ENCODE measurements around the gene PRSS21.

PRSS21 gene

DNA sequence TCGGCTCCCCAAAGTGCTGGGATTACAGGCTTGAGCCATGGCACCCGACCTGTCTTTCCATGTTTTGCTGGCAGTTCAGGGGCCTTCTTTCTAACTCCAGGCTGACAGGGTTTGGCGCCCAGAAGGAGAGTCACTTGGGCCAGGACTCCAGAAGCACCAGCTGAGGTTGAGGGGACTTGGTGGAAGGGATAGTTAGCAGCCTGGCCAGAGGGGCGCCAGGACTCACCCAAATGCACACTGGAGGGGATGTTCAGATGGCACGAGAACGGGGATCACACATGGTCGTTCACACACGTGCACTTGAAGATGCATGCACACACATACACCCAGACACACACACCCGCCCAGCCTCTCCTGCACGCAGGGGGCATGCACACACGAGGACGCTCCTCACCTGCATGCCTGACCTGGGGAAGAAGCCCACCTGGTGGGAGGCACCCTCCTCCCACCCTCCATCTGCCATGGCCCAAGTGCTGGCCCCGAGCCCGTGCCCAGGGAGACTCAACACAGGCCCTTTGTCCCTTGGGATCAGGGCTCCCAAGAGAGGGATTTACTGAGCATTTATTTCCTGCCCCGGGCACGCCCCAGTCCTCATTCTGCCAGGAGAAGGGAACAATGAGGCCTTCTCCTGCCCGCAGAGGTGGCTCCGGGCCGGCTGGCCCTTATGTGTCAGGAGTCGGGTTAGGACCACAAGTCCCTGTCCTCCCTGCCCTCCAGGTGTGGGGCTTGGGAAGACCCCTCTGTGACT lies 2.3 kb upstream of the PRSS21 start:
- H3F3A ChIP-seq (ENCODE audit: control insufficient read depth, insufficient read depth) = no peaks in the 10 kb centered on the region
- H3K9me2 ChIP-seq (replicated peaks; ENCODE audit: control insufficient read depth, low read length) = no peaks in the 10 kb centered on the region
- H3K79me2 ChIP-seq (ENCODE audit: control insufficient read depth, low read length) = no peaks in the 10 kb centered on the region
- no peaks in the 10 kb centered on the region for H3K4me1 ChIP-seq (ENCODE audit: control insufficient read depth, low read length)
- peaks cover 12% of the 10 kb centered on the region for H3K27me3 ChIP-seq (ENCODE audit: control insufficient read depth, low read length)
- H4K20me1 ChIP-seq (ENCODE audit: control insufficient read depth, insufficient read depth, low read depth, low read length) = no peaks in the 10 kb centered on the region
- H3K4me2 ChIP-seq (ENCODE audit: low read length) = no peak overlapping the region
- no peaks in the 10 kb centered on the region for H3K36me3 ChIP-seq (ENCODE audit: control insufficient read depth, low read length)
- no peak for TF ChIP-seq CTCF (IDR thresholded peaks at IDR 0.05; ENCODE audit: low read depth, low read length, poor library complexity, severe bottlenecking)
- TF ChIP-seq EZH2phosphoT487 (IDR thresholded peaks at IDR 0.05; ENCODE audit: borderline replicate concordance, low read length) = no peak
- no peak overlapping the region for H3K4me3 ChIP-seq (ENCODE audit: low read length)
- H3K9me3 ChIP-seq (ENCODE audit: control insufficient read depth, insufficient read depth, low read length) = no peaks in the 10 kb centered on the region
- H3K27ac ChIP-seq (ENCODE audit: low read depth, low read length) = no peak overlapping the region

GRCh38 chr16:2815299-2815771 lies 1.7 kb upstream of the PRSS21 start:
- Histone ChIP-seq H3F3A (ENCODE audit: control insufficient read depth, insufficient read depth) (no peaks in the 10 kb centered on the region), H3K27ac (ENCODE audit: low read depth, low read length) (no peak overlapping the region), H4K20me1 (ENCODE audit: control insufficient read depth, insufficient read depth, low read depth, low read length) (no peaks in the 10 kb centered on the region), H3K79me2 (ENCODE audit: control insufficient read depth, low read length) (no peaks in the 10 kb centered on the region), H3K4me3 (ENCODE audit: low read length) (no peak overlapping the region), H3K4me2 (ENCODE audit: low read length) (no peak overlapping the region), H3K4me1 (ENCODE audit: control insufficient read depth, low read length) (no peaks in the 10 kb centered on the region), H3K9me2 (replicated peaks; ENCODE audit: control insufficient read depth, low read length) (no peaks in the 10 kb centered on the region), H3K36me3 (ENCODE audit: control insufficient read depth, low read length) (no peaks in the 10 kb centered on the region), H3K9me3 (ENCODE audit: control insufficient read depth, insufficient read depth, low read length) (no peaks in the 10 kb centered on the region), H3K27me3 (ENCODE audit: control insufficient read depth, low read length) (peaks cover 8% of the 10 kb centered on the region)
- TF ChIP-seq EZH2phosphoT487 (IDR thresholded peaks at IDR 0.05; ENCODE audit: borderline replicate concordance, low read length) = no peak
- no peak for TF ChIP-seq CTCF (IDR thresholded peaks at IDR 0.05; ENCODE audit: low read depth, low read length, poor library complexity, severe bottlenecking)

- Histone ChIP-seq H3K27me3 (ENCODE audit: control insufficient read depth, low read length) (no peaks in the 10 kb centered on the region), H3K9me3 (ENCODE audit: control insufficient read depth, insufficient read depth, low read length) (no peaks in the 10 kb centered on the region), H3K36me3 (ENCODE audit: control insufficient read depth, low read length) (no peaks in the 10 kb centered on the region), H3K79me2 (ENCODE audit: control insufficient read depth, low read length) (no peaks in the 10 kb centered on the region), H3K27ac (ENCODE audit: low read depth, low read length) (no peak overlapping the region), H3F3A (ENCODE audit: control insufficient read depth, insufficient read depth) (no peaks in the 10 kb centered on the region), H3K4me1 (ENCODE audit: control insufficient read depth, low read length) (no peaks in the 10 kb centered on the region), H3K4me3 (ENCODE audit: low read length) (no peak overlapping the region), H4K20me1 (ENCODE audit: control insufficient read depth, insufficient read depth, low read depth, low read length) (no peaks in the 10 kb centered on the region), H3K4me2 (ENCODE audit: low read length) (no peak overlapping the region), H3K9me2 (replicated peaks; ENCODE audit: control insufficient read depth, low read length) (no peaks in the 10 kb centered on the region)
- TF ChIP-seq EZH2phosphoT487 (IDR thresholded peaks at IDR 0.05; ENCODE audit: borderline replicate concordance, low read length) = no peak
- TF ChIP-seq CTCF (IDR thresholded peaks at IDR 0.05; ENCODE audit: low read depth, low read length, poor library complexity, severe bottlenecking) = no peak
Measured at GRCh38 chr16:2817340-2818271, 569 bp downstream of the PRSS21 start.

Data from DOHH2 (cell line).